Superior temporal gyrus (tissue), 1 donor: ENCODE results near the gene FOXG1.

Source experiments
- DNase-seq: peaks from one replicate; pipeline ENCODE4 v3.0.0-alpha.2; 2016; ENCODE audit errors: extremely low spot score

Gene FOXG1

DNA sequence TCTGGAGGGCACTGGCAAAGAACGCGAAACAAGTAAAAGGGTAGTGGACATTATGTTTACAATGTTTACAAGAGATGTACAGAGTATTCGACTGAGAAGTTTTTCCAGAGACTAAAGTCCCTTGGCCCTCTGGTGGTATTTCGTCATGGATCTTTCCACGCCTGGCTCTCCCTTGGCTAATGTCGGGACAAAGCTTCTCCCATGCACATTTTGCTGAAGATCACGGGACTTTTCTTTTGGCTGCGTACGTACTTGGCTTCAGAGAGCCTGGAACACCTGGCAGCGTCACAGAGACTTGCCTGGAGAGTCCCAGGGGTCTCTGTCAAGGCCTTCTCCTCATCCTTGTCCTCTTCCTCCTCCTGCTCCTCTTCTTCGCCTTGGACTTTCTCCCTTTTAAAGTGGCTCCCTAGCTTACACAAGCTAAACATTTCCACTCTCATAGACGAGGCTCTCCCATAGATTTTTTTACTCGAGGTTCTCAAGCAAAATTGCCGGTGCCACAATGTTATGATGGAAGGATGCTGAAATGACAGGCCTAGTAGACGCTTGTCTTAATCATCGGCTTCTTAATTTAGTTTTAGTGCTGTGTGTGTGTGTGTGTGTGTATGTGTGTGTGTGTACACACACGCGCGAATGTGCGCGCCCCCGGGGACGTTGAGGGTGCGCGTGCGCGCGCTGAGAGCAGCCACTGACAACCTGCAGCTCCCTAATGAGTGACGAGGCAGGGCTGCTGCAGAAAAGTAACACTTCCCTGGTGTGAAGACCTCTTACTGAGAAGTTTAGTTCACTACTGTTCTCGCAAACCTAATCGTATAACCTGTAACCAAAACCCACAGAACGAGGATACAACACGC is 4.9 kb upstream of the FOXG1 start:
- peak; percentile 57 for DNase-seq

DNA sequence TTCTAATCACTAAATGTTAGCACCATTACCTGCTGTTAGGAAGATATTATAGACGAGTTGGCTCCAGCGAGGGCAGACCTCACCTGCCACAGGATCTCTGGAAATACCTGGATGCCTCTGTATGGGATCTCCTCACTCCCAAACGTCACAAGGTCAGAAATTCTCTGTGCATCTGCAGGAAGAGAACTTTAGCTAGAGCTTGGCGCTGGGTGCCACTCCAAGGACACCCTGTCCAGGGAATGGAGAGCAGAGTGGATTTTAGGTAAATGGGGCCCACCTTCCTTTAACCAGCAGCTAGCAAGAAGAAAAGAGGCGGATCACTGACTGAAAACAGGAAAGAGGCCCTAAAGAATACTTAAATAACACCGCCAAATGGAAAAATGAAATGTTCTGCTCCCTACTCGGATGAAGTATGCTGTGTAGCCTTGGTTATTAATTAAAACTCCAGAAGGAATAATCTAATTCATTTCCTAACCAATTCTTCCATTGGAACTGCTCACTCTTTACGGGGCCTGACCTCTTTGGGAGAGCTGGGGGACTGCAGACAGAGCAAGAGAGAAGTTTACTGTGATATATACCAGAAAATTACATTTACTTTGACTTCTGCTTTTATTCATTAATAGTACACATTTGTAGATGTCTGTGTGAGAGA is 4.2 kb upstream of the FOXG1 start:
- peak; percentile 52 for DNase-seq

- peak; percentile 42 for DNase-seq
These were observed 3.6 kb upstream of the FOXG1 start for GRCh38 chr14:28762955-28763326.

DNA sequence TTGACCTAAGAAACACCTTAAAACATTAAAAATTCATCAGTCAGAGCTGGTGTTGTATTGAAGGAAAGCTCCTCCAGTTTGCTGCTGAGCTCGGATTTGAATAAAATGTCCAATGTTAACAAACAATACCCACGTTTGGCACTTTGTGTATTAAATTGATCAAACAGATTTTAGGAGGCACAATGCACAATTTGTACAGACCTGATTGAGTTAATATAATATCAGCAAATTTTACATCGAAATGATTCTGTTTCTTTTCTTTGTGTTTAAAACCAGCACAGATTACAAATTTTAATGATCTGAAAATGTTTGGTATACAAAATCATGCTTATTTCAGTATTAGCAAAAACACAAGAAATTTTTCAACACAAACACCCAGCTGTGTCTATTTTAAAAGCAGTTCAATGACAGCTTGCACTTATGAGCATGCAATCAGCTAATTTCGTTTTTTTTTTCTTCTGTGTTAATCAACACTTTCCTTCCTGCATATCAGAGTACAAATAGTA is 2.8 kb upstream of the FOXG1 start:
- peak; percentile 73 for DNase-seq

DNA sequence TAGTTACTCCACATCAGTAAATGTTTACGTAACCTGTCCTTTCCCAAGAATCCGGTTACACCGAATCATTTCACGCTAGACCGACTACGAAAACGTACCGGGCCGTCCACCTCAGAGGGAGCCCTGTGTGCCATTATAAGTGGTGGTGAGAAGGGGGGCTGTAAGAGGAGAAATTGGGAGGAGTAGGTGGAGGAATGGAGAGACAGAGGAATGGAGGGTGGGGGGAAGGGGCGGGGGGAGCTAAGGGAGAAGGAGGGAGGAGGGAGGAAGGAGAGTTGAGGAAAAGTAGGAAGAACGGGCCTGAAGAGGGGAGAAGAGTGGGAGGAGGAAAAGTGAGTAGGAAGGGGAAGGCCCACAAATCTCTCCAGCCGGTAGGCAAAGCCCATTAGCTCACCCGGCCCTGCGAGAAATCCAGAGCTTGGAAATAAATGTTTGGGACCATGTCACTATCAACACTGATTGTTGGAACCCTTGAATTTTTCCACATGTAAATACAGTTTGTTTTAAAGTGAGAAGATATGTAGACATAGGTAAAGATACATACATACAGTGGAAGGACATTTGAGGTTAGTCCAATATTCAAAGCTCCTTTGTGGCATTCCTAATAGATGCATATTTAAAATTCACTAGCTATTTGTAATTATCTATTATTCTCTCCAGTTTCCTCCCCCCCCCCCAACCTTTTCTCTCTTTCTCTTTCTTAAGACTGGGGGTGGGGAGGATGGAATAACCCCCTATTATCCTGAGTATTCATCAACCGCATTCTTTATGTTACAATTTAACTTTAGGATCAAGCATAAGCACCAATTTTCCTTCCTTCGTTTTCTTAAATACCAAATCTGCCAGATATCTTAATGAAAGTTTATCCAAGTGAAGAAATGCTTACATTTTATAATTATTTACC is 2.1 kb upstream of the FOXG1 start:
- DNase-seq: peak; percentile 63

DNA sequence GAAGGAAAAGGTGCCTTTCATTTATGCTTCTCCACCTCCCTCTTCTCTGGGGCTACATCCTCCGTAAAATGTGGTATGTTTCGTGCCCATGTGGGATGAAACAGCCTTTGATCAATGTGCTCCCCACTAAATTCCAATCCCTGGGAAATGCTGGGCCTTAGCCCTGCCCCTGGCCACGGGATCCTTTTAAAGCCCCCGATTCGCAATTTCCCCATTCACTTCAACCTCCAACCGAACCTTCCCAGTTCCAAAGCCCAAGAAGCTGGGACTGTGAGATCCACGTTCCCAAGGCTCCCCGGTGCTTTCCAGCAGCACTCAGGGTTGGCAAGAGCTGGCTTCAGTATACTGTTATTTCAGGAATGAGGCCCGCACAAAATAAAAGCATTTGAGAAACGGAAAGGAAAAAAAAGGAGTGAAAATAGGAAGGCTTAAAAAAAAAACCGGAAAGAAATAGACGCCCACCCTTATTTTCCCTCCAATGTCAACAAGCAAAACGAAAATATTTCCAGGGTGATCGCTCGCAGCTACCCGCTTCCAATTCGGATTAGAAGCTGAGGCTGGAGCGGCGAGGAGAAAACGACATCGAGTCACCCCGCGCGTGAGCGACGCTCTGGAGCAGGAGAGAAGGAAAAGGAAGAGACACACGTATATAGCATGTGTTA is 1.3 kb upstream of the FOXG1 start:
- DNase-seq: peak; percentile 63

GRCh38 chr14:28765831-28766468 is 637 bp upstream of the FOXG1 start:
- peak; percentile 38 for DNase-seq

- no peak for DNase-seq
These were observed 654 bp downstream of the FOXG1 start for GRCh38 chr14:28767030-28767852.

DNA sequence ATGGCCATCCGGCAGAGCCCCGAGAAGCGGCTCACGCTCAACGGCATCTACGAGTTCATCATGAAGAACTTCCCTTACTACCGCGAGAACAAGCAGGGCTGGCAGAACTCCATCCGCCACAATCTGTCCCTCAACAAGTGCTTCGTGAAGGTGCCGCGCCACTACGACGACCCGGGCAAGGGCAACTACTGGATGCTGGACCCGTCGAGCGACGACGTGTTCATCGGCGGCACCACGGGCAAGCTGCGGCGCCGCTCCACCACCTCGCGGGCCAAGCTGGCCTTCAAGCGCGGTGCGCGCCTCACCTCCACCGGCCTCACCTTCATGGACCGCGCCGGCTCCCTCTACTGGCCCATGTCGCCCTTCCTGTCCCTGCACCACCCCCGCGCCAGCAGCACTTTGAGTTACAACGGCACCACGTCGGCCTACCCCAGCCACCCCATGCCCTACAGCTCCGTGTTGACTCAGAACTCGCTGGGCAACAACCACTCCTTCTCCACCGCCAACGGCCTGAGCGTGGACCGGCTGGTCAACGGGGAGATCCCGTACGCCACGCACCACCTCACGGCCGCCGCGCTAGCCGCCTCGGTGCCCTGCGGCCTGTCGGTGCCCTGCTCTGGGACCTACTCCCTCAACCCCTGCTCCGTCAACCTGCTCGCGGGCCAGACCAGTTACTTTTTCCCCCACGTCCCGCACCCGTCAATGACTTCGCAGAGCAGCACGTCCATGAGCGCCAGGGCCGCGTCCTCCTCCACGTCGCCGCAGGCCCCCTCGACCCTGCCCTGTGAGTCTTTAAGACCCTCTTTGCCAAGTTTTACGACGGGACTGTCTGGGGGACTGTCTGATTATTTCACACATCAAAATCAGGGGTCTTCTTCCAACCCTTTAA is 1.5 kb downstream of the FOXG1 start:
- peak; percentile 16 for DNase-seq

DNA sequence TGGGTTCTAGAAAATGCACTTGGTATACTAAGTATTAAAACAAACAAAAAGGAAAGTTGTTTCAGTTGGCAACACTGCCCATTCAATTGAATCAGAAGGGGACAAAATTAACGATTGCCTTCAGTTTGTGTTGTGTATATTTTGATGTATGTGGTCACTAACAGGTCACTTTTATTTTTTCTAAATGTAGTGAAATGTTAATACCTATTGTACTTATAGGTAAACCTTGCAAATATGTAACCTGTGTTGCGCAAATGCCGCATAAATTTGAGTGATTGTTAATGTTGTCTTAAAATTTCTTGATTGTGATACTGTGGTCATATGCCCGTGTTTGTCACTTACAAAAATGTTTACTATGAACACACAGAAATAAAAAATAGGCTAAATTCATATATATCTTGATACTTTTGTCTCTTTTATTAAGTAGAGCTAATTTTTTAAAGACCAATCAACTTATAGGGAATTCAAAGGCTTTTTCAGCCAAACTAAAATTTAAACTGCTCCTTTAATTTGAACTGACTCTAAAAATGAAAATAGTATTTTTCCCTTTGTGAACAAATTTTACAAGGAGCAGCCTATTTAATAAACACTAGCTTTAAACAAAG is 2.8 kb downstream of the FOXG1 start:
- peak; percentile 13 for DNase-seq

- DNase-seq: peak; percentile 11
These were observed 3.5 kb downstream of the FOXG1 start for GRCh38 chr14:28770061-28770460.

GRCh38 chr14:28770630-28771029 is 4.0 kb downstream of the FOXG1 start:
- DNase-seq: peak; percentile 30

- DNase-seq: peak; percentile 30
These were observed 4.6 kb downstream of the FOXG1 start for GRCh38 chr14:28771168-28771567.

GRCh38 chr14:28772613-28773012 is 6.0 kb downstream of the FOXG1 start:
- DNase-seq: peak; percentile 60

GRCh38 chr14:28773176-28773575 is 6.6 kb downstream of the FOXG1 start:
- peak; percentile 53 for DNase-seq

- DNase-seq: peak; percentile 74
These were observed 7.5 kb downstream of the FOXG1 start for GRCh38 chr14:28773861-28774691.
